NCI-H2081 treated with DMSO at 0.1 percent for 48 hours (cell line): Measurements from ENCODE around the gene ECT2.
"Not testable (repeated sequence)": the region's sequence is repeated elsewhere in the genome, so short reads cannot be mapped to it uniquely, and the experiment has no call there.

ENCODE experiments used
- DNase-seq: peaks from one replicate; lab custom pipeline; 2025; lab: John Stamatoyannopoulos, UW

Gene ECT2

GRCh38 chr3:172750368-172751174 lies at the start of gene ECT2:
Gene ECT2, plus strand, starts transcription at chr3:172750726. Its CDS starts 3,805 bp downstream, at chr3:172754531.
- peak; percentile 100 for DNase-seq

- no peak for DNase-seq
Observed at GRCh38 chr3:172700936-172701455, 49.5 kb upstream of the ECT2 start.

DNA sequence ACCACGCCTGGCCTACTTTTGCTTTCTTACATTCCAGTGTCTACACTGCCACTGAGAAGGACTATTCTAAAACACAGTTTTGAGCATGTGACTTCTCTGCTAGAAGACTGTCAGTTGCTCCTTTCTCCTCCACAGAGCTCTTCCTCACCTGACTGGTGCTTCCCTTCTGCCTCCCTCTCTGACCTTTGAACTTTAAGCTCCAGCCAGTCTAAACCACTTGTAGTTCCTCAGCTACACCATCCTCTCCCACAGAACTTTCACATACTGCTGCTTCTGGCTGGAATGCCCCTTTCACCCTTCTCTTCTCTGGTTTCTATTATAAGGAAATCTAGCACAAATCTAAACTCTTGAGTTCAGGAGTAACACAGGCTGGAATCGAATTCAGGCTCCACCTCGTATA lies 48.8 kb upstream of the ECT2 start:
- DNase-seq: no peak

GRCh38 chr3:172702256-172702655 lies 48.3 kb upstream of the ECT2 start:
- no peak for DNase-seq

GRCh38 chr3:172702731-172703130 lies 47.8 kb upstream of the ECT2 start:
- not testable (repeated sequence) for DNase-seq

DNA sequence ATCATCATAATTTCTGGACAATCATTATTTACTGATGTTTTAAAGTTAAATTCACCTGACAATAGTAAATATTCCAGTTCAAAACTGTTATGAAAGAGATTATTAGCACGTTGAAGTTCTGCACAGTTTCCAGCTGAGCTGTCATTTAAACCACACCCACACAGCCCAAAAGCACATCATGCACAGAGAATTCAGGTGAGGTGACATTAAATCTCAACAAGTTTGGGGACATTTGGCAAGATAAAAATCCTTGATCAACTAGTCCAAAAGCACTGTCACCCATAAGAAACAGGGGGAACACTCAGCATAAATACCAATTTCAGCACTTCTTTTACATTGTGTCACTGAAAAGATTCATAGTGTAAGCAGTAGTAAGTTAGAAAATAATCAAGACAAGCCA lies 46.5 kb upstream of the ECT2 start:
- DNase-seq: no peak

DNA sequence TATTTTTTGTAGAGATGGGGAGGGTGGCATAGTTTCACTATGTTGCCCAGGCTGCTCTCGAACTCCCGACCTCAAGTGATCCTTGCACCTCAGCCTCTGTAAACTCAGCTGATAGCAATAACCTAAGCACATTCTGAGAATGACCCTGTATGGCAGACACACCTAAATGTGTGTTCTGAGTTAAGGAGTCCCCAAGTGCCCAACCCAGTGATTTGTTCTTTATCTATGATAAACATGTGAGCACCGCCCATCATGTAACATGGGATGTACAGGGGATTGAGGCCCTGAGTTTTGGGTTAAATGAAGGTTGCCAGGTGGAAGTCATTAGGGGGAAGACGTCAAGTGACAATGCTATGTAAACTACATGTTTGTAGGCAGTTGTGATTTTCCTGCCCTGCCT lies 45.4 kb upstream of the ECT2 start:
- no peak for DNase-seq

GRCh38 chr3:172707030-172707429 lies 43.5 kb upstream of the ECT2 start:
- DNase-seq: no peak

DNA sequence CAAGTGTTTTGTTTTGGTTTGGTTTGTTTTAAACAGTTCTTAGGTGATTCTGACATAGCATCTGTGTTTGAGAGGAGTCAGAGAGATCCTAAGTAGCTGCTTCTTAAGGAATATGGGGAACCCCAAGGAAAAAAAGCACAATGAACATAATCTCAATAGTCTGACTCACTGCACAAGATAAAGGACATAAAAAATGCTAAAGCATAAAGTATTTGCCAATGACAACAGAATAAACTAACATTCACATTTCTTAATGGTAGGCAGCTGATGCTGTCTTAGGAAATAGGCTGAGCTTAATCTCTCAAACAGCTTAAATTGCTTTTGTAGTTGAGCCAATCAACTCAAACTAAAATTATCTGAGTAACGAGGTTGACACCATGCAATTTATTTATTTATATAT lies 42.6 kb upstream of the ECT2 start:
- no peak for DNase-seq

- DNase-seq: no peak
Observed at GRCh38 chr3:172708921-172709773, 41.4 kb upstream of the ECT2 start.

GRCh38 chr3:172709774-172710663 lies 40.5 kb upstream of the ECT2 start:
- no peak for DNase-seq

DNA sequence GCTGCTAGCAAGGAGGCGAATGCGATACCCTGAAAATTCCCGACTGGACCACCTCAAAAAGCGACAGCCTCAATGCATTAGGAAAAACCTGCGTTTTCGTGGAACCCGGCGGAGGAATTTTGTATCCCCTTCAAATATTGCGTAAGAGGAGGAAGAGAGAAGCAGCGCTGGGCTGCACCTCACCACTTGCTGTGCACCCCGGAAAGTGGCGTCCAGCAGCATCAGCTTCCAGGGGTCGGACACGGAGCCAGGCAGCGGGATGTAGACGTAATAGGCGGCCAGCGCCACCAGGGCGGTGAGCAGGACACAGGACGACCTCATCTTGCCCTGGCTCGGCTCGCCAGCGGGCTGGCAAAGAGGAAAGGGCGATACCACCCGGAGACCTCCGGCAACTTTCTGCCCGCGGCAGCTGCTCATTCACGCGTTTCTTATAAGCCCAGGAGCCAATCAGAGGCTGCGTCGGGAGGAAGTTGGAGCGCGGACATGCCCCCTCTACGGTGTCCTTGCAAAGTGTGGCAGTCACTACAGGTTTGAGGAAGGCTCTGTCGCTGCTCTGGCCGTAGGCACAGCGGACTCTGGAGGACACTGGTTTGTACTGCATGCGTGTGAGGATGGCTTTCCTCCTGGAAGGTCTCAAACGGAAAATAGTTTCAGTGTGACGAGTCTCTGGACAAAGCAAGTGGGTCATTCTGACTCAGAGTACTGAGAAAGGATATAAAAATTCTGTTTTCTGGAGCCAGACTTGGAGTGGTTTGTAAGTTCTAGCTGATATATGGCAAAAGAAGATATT lies 39.7 kb upstream of the ECT2 start, which contains the start of gene NCEH1:
Gene NCEH1, minus strand, starts transcription at position 404 of the 790 bp plus-strand sequence. Its CDS starts 83 bp downstream, at position 321.
- DNase-seq: peak; percentile 95

DNA sequence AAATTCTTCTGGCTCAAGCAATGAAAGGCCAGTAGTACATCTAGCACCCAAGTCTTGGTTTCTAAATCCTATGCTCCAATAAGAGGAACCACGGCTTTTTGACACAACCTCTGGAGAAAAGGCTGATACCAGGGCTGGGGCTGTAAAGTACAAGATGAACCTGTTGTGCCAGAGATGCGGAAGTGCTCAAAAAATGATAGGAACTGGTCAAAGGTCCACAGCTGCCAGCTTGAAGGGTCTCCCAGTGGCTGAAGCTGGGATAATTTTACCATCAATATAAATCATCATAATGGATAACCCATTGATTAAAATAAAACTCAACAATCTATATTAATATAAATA lies 39.1 kb upstream of the ECT2 start:
- DNase-seq: no peak

- DNase-seq: no peak
Observed at GRCh38 chr3:172713316-172713715, 37.2 kb upstream of the ECT2 start.

DNA sequence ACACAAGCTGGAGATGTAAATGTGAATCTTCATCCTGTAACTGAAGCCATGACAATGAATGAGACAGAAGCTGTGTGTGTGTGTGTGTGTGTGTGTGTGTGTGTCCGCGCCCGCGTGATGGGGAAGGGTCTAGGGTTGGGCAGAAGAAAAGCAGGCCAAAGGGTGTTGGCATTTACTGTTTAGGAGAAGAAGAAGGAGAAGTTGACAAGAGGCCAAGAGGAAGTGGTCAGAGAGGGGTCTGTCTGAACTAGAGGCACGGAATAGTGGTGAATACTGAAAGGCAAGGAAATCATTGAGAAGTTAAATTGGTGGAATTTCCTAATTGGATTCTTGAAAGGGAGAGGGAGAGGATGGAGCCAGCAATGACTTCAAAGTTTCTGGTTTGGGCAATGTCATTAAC lies 34.0 kb upstream of the ECT2 start:
- DNase-seq: no peak

GRCh38 chr3:172717493-172718088 lies 32.9 kb upstream of the ECT2 start:
- DNase-seq: no peak

DNA sequence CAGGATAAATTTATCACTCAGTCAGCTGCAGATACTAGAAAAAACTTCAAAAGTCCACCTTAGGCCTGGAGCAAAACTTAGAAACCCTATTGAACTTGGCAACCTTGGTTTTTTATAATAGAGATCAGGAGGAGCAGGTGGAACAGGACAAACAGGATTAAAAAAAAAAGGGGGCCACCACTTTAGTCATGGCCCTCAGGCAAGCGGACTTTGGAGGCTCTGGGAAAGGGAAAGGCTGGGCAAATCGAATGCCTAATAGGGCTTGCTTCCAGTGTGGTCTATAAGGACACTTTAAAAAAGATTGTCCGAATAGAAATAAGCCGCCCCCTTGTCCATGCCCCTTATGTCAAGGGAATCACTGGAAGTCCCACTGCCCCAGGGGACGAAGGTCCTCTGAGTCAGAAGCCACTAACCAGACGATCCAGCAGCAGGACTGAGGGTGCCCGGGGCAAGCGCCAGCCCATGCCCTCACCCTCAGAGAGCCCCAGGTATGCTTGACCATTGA lies 27.9 kb upstream of the ECT2 start:
- DNase-seq: not testable (repeated sequence)

DNA sequence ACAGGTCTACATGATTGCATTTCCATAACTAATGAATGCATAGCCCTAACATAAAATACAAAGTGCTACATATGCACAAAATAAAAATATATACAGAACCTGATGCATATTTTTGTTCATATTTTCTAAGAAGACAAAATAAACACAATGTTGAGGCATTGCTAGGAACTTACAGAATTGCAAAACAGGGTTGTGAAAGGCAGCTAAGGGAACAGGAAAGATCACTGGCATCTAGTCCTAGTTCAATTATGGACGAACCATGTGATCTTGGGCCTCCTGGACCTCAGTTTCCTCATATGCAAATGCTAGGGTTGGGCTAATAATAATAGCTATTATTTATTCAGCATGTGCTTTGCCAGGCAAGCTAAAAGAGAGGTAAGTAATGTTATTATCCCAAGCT lies 24.1 kb upstream of the ECT2 start:
- no peak for DNase-seq

DNA sequence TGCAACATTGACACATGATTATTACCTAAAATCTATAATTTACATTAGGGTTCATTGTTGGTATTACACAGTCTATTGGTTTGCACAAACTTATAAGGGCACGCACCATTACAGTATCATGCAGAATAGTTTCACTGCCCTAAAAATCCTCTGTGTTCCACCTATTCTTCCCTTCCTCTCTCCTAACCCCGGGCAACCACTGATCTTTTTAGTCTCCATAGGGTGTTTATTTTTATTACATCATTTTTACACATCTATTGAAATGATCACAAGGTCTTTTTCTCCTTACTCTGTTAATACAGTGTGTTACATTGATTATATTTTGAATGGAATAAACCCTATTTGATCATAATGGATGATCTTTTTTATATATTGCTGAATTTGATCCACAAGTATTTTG lies 15.5 kb upstream of the ECT2 start:
- no peak for DNase-seq

GRCh38 chr3:172739462-172739861 lies 11.1 kb upstream of the ECT2 start:
- no peak for DNase-seq
